CD4-positive, alpha-beta T cell (primary cell): Measurements from ENCODE around the gene ZNF568. TPM values are rescaled to one million over a fixed set of nuclear protein-coding genes. Genes with fewer than 3 reads are reported as not detected.
A peak's percentile ranks its signal among the peaks of the same experiment; 100 is the strongest.

Experiments
- ATAC-seq: fragments of 200-7000 bp; cut with Tn5 transposase; one replicate; pipeline ENCODE4 v1.10.0; 2022; ENCODE audit warnings: mild to moderate bottlenecking; ENCODE audit not compliant: poor library complexity
- CTCF ChIA-PET: fragments of 350-600 bp; sonication (Branson Sonifier 250); formaldehyde crosslinking; loops from one replicate; lab custom pipeline; 2021; ENCODE audit warnings: antibody characterized with exemption, inconsistent platforms; lab: Charles Lee
- POLR2A ChIA-PET: fragments of 350-600 bp; sonication (Branson Sonifier 250); formaldehyde crosslinking; loops from one replicate; lab custom pipeline; 2021; ENCODE audit warnings: antibody characterized with exemption, inconsistent platforms; lab: Charles Lee
- DNase-seq, 14 experiments: peaks; one replicate each; pipeline ENCODE4 v3.0.0-alpha.2; 2013 to 2020; ENCODE audit warnings: mixed read lengths in 2 of 14
- H3K27ac ChIP-seq, 2 donors: one replicate each; pipeline versions ENCODE4 v1.5.1 to v1.7.0; 2013; ENCODE audit warnings: low read length in 2 of 2, low read depth in 1 of 2, mild to moderate bottlenecking in 1 of 2
- H3K27me3 ChIP-seq, 2 experiments: 1 replicate in 1 of 2; 2 replicates in 1 of 2; pipeline versions ENCODE4 v1.6.1 to v1.7.0; 2013; ENCODE audit warnings: low read length in 2 of 2, control low read depth in 1 of 2, mild to moderate bottlenecking in 1 of 2, moderate library complexity in 1 of 2; ENCODE audit not compliant: insufficient read depth in 2 of 2, control insufficient read depth in 1 of 2
- H3K36me3 ChIP-seq: one replicate; pipeline ENCODE4 v1.6.1; 2013; ENCODE audit warnings: low read length, control low read depth; ENCODE audit not compliant: insufficient read depth
- H3K4me1 ChIP-seq: one replicate; pipeline ENCODE4 v1.6.1; 2013; ENCODE audit warnings: low read length, control low read depth; ENCODE audit not compliant: insufficient read depth
- H3K4me3 ChIP-seq: one replicate; pipeline ENCODE4 v1.5.1; 2013; ENCODE audit warnings: mild to moderate bottlenecking, low read length, moderate library complexity
- H3K9me3 ChIP-seq, 2 experiments: 1 replicate in 1 of 2; 2 replicates in 1 of 2; pipeline versions ENCODE4 v1.6.1 to v1.7.0; 2013; ENCODE audit warnings: low read length in 2 of 2, mild to moderate bottlenecking in 2 of 2, control low read depth in 1 of 2, moderate library complexity in 1 of 2; ENCODE audit not compliant: control insufficient read depth in 1 of 2, insufficient read depth in 1 of 2
- H3K27ac Mint-ChIP-seq: one replicate; pipeline ENCODE4 v1.8.0; 2020; ENCODE audit warnings: mixed read lengths
- H3K27me3 Mint-ChIP-seq: one replicate; pipeline ENCODE4 v1.8.0; 2021; ENCODE audit warnings: mixed read lengths
- H3K36me3 Mint-ChIP-seq: one replicate; pipeline ENCODE4 v1.8.0; 2021; ENCODE audit warnings: low read depth, mixed read lengths
- H3K4me1 Mint-ChIP-seq: one replicate; pipeline ENCODE4 v1.8.0; 2021; ENCODE audit warnings: low read depth, mixed read lengths
- H3K4me3 Mint-ChIP-seq: one replicate; pipeline ENCODE4 v1.8.0; 2020; ENCODE audit warnings: mild to moderate bottlenecking, mixed read lengths
- H3K9me3 Mint-ChIP-seq: one replicate; pipeline ENCODE4 v1.8.0; 2020; ENCODE audit warnings: mixed read lengths
- intact Hi-C, 2 experiments: fragments of 100-400 bp; cut with DNase I in 1 of 2; cut with micrococcal nuclease in 1 of 2; formaldehyde crosslinking; loops; one replicate each; pipeline versions ENCODE4 v1.15.1 to v1.9.0; 2023 to 2025; cut with DNase I, micrococcal nuclease
- total RNA-seq, 174 experiments: library from RNA in 2 of 174; stranded (reverse) in 2 of 174; gene quantifications; one replicate each; pipeline ENCODE4 v1.2.3 and lab custom pipeline; 2021 to 2026
- TF ChIP-seq, protein P1 (sequence below): fragments of 200-600 bp; IDR thresholded peaks from one replicate; pipeline ENCODE4 v1.8.0; 2022; ENCODE audit warnings: antibody characterized with exemption, mild to moderate bottlenecking

ZNF568 gene
- total RNA-seq, 2 experiments from 2014 or later, result 3.0 to 4.2 TPM

DNA sequence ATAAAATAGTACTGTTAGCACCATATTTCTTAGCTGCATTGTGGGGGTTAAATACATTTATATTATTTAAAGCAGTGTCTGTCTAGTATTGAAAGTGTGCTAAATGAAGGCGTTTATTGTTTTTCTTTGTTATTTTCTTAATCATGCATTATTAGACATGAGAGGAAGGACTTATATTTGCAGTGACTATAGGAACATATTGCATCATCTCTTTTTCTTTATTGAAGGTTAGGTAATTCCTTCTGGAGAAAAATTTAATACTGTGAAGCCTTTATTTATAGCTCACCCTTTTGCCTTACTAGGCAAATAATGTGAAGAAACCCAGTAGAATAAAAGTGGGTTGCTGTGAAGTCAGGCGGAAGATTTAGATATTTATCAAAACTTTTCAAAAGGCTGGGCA lies 83.2 kb downstream of the ZNF568 start:
- Mint-ChIP-seq H3K27ac (no peak overlapping the region), H3K4me3 (no peak overlapping the region), H3K4me1 (no peaks in the 10 kb centered on the region), H3K27me3 (no peaks in the 10 kb centered on the region), H3K36me3 (peaks cover 57% of the 10 kb centered on the region), H3K9me3 (peaks cover 21% of the 10 kb centered on the region)
- H3K36me3 ChIP-seq, result peaks cover 24% of the 10 kb centered on the region
- ATAC-seq, result no peak
- H3K27me3 ChIP-seq, result no peaks in the 10 kb centered on the region
- ChIA-PET CTCF (no interaction called here), POLR2A (no interaction called here)
- H3K4me3 ChIP-seq, result no peak overlapping the region
- TF ChIP-seq, protein P1, sequence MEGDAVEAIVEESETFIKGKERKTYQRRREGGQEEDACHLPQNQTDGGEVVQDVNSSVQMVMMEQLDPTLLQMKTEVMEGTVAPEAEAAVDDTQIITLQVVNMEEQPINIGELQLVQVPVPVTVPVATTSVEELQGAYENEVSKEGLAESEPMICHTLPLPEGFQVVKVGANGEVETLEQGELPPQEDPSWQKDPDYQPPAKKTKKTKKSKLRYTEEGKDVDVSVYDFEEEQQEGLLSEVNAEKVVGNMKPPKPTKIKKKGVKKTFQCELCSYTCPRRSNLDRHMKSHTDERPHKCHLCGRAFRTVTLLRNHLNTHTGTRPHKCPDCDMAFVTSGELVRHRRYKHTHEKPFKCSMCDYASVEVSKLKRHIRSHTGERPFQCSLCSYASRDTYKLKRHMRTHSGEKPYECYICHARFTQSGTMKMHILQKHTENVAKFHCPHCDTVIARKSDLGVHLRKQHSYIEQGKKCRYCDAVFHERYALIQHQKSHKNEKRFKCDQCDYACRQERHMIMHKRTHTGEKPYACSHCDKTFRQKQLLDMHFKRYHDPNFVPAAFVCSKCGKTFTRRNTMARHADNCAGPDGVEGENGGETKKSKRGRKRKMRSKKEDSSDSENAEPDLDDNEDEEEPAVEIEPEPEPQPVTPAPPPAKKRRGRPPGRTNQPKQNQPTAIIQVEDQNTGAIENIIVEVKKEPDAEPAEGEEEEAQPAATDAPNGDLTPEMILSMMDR, result no peak
- no peak for DNase-seq
- no peaks in the 10 kb centered on the region for H3K4me1 ChIP-seq
- no peak overlapping the region for H3K27ac ChIP-seq
- peaks cover 56 to 64% of the 10 kb centered on the region in 2 experiments for H3K9me3 ChIP-seq
- intact Hi-C loops, result no loop called here

DNA sequence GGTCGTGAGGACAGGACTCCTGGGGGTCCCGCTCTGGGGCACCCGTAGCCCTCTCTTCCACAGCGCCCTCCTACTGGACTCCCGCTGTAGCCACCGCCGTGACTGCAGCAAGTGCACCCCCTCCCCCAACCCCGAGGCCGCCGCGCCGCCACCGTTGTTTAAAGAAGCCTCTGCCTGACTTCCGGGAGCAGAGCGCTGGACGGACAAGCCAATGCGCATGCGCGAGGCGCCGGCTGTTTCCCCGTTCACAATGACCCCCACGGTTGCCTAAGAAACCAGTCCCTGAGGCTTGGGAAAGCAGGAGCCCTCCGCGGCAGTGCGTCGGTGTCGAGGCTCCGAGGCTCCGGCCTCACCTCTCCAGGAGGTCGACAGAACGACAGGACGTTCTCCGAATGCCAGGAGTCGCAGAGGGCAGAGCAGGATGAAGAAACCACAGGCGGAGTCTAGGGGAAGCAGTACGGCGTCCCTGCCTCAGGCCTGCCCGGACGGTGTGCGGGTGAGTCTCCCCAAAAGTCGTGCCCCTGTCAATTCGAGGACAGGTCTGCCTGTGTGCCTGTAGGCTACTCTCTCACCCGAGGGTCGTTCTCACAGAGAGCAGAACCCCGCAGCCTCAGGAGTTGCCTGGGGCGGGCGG lies 91.6 kb downstream of the ZNF568 start:
- H3K36me3 ChIP-seq, result no peaks in the 10 kb centered on the region
- DNase-seq (peak in 12 of 14 experiments; percentile 1 to 50 (median 14)), ATAC-seq (no peak)
- H3K4me1 Mint-ChIP-seq, result no peaks in the 10 kb centered on the region
- H3K9me3 ChIP-seq, result peaks cover 62 to 84% of the 10 kb centered on the region in 2 experiments
- H3K4me3 ChIP-seq, result no peak overlapping the region
- H3K27ac Mint-ChIP-seq, result no peak overlapping the region
- intact Hi-C loops, result no loop called here
- peaks cover 30% of the 10 kb centered on the region for H3K36me3 Mint-ChIP-seq
- H3K27ac ChIP-seq, result no peak overlapping the region
- no peaks in the 10 kb centered on the region for H3K27me3 ChIP-seq
- H3K4me3 Mint-ChIP-seq, result no peak overlapping the region
- TF ChIP-seq, protein P1, result no peak
- no peaks in the 10 kb centered on the region for H3K27me3 Mint-ChIP-seq
- CTCF ChIA-PET, result no interaction called here
- POLR2A ChIA-PET, result no interaction called here
- H3K4me1 ChIP-seq, result no peaks in the 10 kb centered on the region
- peaks cover 7% of the 10 kb centered on the region for H3K9me3 Mint-ChIP-seq

DNA sequence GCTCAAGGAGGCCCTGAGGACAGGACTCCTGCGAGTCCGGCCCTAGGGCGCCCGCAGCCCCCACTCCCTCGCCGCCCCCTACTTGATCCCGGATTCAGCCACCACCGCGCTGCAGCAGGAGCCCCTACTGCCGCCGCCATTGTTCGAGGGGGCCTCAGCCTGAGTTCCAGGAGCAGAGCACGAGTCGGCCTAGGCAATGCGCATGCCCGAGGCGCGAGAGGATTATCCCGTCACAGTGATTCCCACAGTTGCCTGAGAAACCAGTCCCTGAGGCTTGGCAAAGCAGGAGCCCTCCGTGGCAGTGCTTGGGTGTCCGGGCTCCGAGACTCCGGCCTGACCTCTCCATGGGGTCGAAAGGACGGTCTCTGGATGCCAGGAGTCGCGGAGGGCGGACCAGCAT lies 93.7 kb downstream of the ZNF568 start:
- intact Hi-C loops, result no loop called here
- Histone ChIP-seq H3K27ac (no peak overlapping the region), H3K27me3 (no peaks in the 10 kb centered on the region), H3K4me1 (no peaks in the 10 kb centered on the region), H3K4me3 (no peak overlapping the region), H3K36me3 (no peaks in the 10 kb centered on the region), H3K9me3 (peaks cover 58 to 91% of the 10 kb centered on the region in 2 experiments)
- ChIA-PET CTCF (no interaction called here), POLR2A (no interaction called here)
- DNase-seq (no peak), ATAC-seq (no peak)
- Mint-ChIP-seq H3K36me3 (peaks cover 34% of the 10 kb centered on the region), H3K4me1 (no peaks in the 10 kb centered on the region), H3K4me3 (no peak overlapping the region), H3K9me3 (peaks cover 4% of the 10 kb centered on the region), H3K27ac (no peak overlapping the region), H3K27me3 (no peaks in the 10 kb centered on the region)
- TF ChIP-seq, protein P1, result no peak
